Measurements from ENCODE around the gene RPIA. TPM values are rescaled to one million over a fixed set of nuclear protein-coding genes. Genes with fewer than 3 reads are reported as not detected.

The RPIA gene
- total RNA-seq, 1 donor from 2014 or later = 13.3 TPM

DNA sequence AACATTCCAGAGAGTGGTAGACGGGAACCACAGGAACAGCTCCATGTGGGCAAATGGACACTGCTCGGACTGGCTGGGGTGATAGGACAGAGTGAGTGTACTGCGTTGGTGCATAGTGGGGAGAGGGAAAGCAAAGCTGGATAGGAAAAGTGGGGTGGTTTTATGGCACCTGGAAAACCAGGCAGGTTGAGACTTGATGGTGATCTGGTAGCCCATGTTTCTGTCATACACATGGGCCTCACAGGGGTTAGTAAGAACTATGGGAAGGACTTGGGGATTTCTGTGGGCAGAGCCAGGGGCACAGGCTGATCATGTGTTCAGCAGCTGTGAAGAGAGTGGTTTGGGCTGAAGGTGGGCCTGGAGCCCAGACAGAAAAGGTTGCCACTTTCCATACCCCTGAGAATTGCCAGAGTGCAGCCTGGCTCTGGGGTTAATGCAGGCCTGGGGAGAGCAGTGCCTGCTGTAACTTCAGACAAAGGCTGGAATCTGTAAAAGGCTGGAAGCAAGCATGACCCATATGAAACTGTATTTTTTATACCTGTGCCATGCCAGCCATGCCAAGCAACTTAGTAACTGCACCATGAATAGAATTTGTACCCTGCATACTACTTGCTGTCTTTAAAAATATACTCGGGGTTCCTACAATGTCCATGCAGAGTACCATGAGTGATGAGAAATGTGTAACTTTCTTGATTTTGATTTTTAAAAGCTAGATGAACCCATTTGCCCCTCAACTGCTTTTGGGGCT, 41.9 kb downstream of the RPIA start:
- Mint-ChIP-seq H3K4me3 (ENCODE audit: unreplicated experiment) (peak overlapping the region; percentile 28), H3K9me3 (ENCODE audit: unreplicated experiment) (peaks cover 2% of the 10 kb centered on the region), H3K27ac (ENCODE audit: unreplicated experiment) (no peak overlapping the region), H3K27me3 (ENCODE audit: low read depth, unreplicated experiment) (no peaks in the 10 kb centered on the region), H3K4me1 (ENCODE audit: low read depth, unreplicated experiment) (peaks cover 14% of the 10 kb centered on the region), H3K36me3 (ENCODE audit: low read depth, unreplicated experiment) (peaks cover 10% of the 10 kb centered on the region)
- Histone ChIP-seq H3K27ac (ENCODE audit: low read depth, low read length) (no peak overlapping the region), H3K4me1 (ENCODE audit: insufficient read depth, low read length) (peaks cover 27% of the 10 kb centered on the region), H3K4me3 (ENCODE audit: insufficient read depth, low read depth, low read length) (no peak overlapping the region), H3K79me2 (ENCODE audit: insufficient read depth, low read length) (no peaks in the 10 kb centered on the region), H3K27me3 (ENCODE audit: insufficient read depth, low read length) (no peaks in the 10 kb centered on the region), H2AFZ (ENCODE audit: low read depth, low read length) (no peak overlapping the region), H3K4me2 (ENCODE audit: low read length) (no peak overlapping the region), H4K20me1 (ENCODE audit: insufficient read depth, low read length) (peaks cover 23% of the 10 kb centered on the region), H3K9ac (ENCODE audit: low read length) (no peak overlapping the region), H3K36me3 (ENCODE audit: insufficient read depth, low read length) (no peaks in the 10 kb centered on the region), H3K9me3 (ENCODE audit: insufficient read depth, low read depth, low read length) (no peaks in the 10 kb centered on the region)
- no peak for TF ChIP-seq EZH2 (IDR thresholded peaks at IDR 0.05; ENCODE audit: insufficient read depth, low read length)
- TF ChIP-seq, protein P1, sequence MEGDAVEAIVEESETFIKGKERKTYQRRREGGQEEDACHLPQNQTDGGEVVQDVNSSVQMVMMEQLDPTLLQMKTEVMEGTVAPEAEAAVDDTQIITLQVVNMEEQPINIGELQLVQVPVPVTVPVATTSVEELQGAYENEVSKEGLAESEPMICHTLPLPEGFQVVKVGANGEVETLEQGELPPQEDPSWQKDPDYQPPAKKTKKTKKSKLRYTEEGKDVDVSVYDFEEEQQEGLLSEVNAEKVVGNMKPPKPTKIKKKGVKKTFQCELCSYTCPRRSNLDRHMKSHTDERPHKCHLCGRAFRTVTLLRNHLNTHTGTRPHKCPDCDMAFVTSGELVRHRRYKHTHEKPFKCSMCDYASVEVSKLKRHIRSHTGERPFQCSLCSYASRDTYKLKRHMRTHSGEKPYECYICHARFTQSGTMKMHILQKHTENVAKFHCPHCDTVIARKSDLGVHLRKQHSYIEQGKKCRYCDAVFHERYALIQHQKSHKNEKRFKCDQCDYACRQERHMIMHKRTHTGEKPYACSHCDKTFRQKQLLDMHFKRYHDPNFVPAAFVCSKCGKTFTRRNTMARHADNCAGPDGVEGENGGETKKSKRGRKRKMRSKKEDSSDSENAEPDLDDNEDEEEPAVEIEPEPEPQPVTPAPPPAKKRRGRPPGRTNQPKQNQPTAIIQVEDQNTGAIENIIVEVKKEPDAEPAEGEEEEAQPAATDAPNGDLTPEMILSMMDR (IDR thresholded peaks at IDR 0.05; ENCODE audit: insufficient read depth, low read depth, low read length) = no peak
- FAIRE-seq (no peak), DNase-seq (ENCODE audit: low read depth) (no peak)

DNA sequence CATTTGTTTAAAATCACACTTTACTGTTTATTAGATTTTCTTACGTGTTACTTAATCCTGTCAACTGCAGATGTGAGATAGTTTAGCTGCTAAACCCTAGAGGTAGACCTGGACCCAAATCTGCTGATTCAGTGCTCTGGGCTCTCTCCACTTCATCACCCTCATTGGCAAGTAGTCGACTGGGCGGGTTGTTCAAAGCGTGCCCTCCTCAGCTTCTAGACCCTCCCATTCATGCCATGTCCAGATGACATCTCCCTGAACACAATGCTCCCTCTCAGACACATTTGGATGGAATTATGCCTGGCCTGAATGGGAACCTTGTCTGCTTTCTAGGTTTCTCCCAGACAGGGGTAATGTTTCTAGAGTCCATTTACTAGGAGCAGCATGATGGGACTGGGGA, 43.7 kb downstream of the RPIA start:
- H3K79me2 ChIP-seq (ENCODE audit: insufficient read depth, low read length) = no peaks in the 10 kb centered on the region
- no peak for FAIRE-seq
- no peaks in the 10 kb centered on the region for H3K9me3 ChIP-seq (ENCODE audit: insufficient read depth, low read depth, low read length)
- Mint-ChIP-seq H3K9me3 (ENCODE audit: unreplicated experiment) (no peaks in the 10 kb centered on the region), H3K4me1 (ENCODE audit: low read depth, unreplicated experiment) (peaks cover 9% of the 10 kb centered on the region), H3K4me3 (ENCODE audit: unreplicated experiment) (no peak overlapping the region), H3K27ac (ENCODE audit: unreplicated experiment) (no peak overlapping the region), H3K36me3 (ENCODE audit: low read depth, unreplicated experiment) (peaks cover 10% of the 10 kb centered on the region), H3K27me3 (ENCODE audit: low read depth, unreplicated experiment) (no peaks in the 10 kb centered on the region)
- no peaks in the 10 kb centered on the region for H3K27me3 ChIP-seq (ENCODE audit: insufficient read depth, low read length)
- H3K27ac ChIP-seq (ENCODE audit: low read depth, low read length) = no peak overlapping the region
- H2AFZ ChIP-seq (ENCODE audit: low read depth, low read length) = no peak overlapping the region
- H3K9ac ChIP-seq (ENCODE audit: low read length) = no peak overlapping the region
- H3K36me3 ChIP-seq (ENCODE audit: insufficient read depth, low read length) = no peaks in the 10 kb centered on the region
- peaks cover 21% of the 10 kb centered on the region for H3K4me1 ChIP-seq (ENCODE audit: insufficient read depth, low read length)
- no peak overlapping the region for H3K4me3 ChIP-seq (ENCODE audit: insufficient read depth, low read depth, low read length)
- no peak for DNase-seq (ENCODE audit: low read depth)
- no peak overlapping the region for H3K4me2 ChIP-seq (ENCODE audit: low read length)
- peaks cover 13% of the 10 kb centered on the region for H4K20me1 ChIP-seq (ENCODE audit: insufficient read depth, low read length)
- TF ChIP-seq EZH2 (IDR thresholded peaks at IDR 0.05; ENCODE audit: insufficient read depth, low read length) = no peak
- TF ChIP-seq, protein P1 (IDR thresholded peaks at IDR 0.05; ENCODE audit: insufficient read depth, low read depth, low read length) = no peak

DNA sequence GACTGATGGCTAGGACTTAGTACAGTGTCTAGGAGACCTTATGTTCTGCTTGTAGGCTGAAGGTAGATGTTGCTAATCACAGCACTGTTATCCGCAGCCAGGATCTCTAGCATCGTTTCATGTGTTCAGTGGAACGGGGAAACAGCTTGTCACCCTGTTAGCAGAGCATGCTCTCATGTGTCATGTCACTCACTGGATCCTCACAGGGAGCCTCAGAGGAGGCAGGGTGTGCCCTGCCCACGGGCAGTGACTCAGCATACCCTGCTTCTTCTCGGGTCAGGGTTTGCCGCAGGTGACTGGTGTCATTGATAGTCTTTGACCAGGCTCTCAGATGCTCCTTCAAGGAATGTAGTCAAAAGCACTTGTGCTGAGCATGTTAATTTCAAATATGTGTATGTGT, 44.4 kb downstream of the RPIA start:
- no peak overlapping the region for H3K9ac ChIP-seq (ENCODE audit: low read length)
- peaks cover 17% of the 10 kb centered on the region for H4K20me1 ChIP-seq (ENCODE audit: insufficient read depth, low read length)
- peaks cover 9% of the 10 kb centered on the region for H3K4me1 Mint-ChIP-seq (ENCODE audit: low read depth, unreplicated experiment)
- peaks cover 11% of the 10 kb centered on the region for H3K36me3 Mint-ChIP-seq (ENCODE audit: low read depth, unreplicated experiment)
- H3K27ac Mint-ChIP-seq (ENCODE audit: unreplicated experiment) = peak overlapping the region; percentile 21
- H3K9me3 Mint-ChIP-seq (ENCODE audit: unreplicated experiment) = no peaks in the 10 kb centered on the region
- H3K4me2 ChIP-seq (ENCODE audit: low read length) = no peak overlapping the region
- no peak overlapping the region for H3K27ac ChIP-seq (ENCODE audit: low read depth, low read length)
- TF ChIP-seq EZH2 (IDR thresholded peaks at IDR 0.05; ENCODE audit: insufficient read depth, low read length) = no peak
- TF ChIP-seq, protein P1 (IDR thresholded peaks at IDR 0.05; ENCODE audit: insufficient read depth, low read depth, low read length) = no peak
- no peaks in the 10 kb centered on the region for H3K36me3 ChIP-seq (ENCODE audit: insufficient read depth, low read length)
- H3K4me1 ChIP-seq (ENCODE audit: insufficient read depth, low read length) = peaks cover 21% of the 10 kb centered on the region
- no peaks in the 10 kb centered on the region for H3K9me3 ChIP-seq (ENCODE audit: insufficient read depth, low read depth, low read length)
- FAIRE-seq = no peak
- H3K4me3 Mint-ChIP-seq (ENCODE audit: unreplicated experiment) = no peak overlapping the region
- no peak for DNase-seq (ENCODE audit: low read depth)
- no peaks in the 10 kb centered on the region for H3K27me3 Mint-ChIP-seq (ENCODE audit: low read depth, unreplicated experiment)
- H3K4me3 ChIP-seq (ENCODE audit: insufficient read depth, low read depth, low read length) = no peak overlapping the region
- no peak overlapping the region for H2AFZ ChIP-seq (ENCODE audit: low read depth, low read length)
- no peaks in the 10 kb centered on the region for H3K79me2 ChIP-seq (ENCODE audit: insufficient read depth, low read length)
- H3K27me3 ChIP-seq (ENCODE audit: insufficient read depth, low read length) = no peaks in the 10 kb centered on the region
